Tibial nerve (tissue), 3 donors: ENCODE measurements around the gene PHACTR1.

ENCODE experiments used
- POLR2A ChIP-seq, 2 donors: fragments of 450-650 bp; IDR thresholded peaks; one replicate each; pipeline ENCODE4 v1.6.1; 2017; ENCODE audit warnings: antibody characterized with exemption in 2 of 2, mild to moderate bottlenecking in 2 of 2, moderate library complexity in 2 of 2
- TF ChIP-seq, protein P1 (sequence below), 5 experiments: fragments of 200-600 bp in 3 of 5; fragments of 450-650 bp in 2 of 5; sonication (generic) in 3 of 5; IDR thresholded peaks; one replicate each; pipeline ENCODE4 v1.5.1; 2016 to 2019; ENCODE audit warnings: antibody characterized with exemption in 5 of 5, mild to moderate bottlenecking in 3 of 5, moderate library complexity in 2 of 5

DNA sequence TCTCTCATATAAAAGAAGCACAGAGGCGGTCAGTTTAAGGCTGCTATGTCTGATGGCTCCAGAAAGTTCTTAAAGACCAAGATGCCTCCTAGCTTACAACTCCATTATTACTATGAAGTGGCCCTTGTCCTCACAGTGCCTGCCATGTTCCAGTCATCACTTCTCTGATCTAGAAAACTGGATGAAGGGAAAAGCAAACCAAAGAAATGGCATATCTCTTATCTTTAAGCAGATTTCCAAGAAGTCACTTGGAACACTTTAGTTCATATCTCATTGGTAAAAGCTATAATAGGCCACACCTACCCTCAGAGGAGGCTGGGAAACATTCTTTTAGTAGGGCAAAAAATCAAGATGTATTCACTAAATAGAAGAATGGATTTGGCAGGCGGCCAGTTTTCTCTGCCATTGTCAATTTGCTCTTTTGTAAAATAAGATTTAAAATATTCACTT is 322.2 kb downstream of the PHACTR1 start:
- TF ChIP-seq, protein P1, sequence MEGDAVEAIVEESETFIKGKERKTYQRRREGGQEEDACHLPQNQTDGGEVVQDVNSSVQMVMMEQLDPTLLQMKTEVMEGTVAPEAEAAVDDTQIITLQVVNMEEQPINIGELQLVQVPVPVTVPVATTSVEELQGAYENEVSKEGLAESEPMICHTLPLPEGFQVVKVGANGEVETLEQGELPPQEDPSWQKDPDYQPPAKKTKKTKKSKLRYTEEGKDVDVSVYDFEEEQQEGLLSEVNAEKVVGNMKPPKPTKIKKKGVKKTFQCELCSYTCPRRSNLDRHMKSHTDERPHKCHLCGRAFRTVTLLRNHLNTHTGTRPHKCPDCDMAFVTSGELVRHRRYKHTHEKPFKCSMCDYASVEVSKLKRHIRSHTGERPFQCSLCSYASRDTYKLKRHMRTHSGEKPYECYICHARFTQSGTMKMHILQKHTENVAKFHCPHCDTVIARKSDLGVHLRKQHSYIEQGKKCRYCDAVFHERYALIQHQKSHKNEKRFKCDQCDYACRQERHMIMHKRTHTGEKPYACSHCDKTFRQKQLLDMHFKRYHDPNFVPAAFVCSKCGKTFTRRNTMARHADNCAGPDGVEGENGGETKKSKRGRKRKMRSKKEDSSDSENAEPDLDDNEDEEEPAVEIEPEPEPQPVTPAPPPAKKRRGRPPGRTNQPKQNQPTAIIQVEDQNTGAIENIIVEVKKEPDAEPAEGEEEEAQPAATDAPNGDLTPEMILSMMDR (IDR thresholded peaks at IDR 0.05) = no peak
- no peak for TF ChIP-seq POLR2A (IDR thresholded peaks at IDR 0.05)
